ENCODE data around the gene BBIP1.

The BBIP1 gene, protein sequence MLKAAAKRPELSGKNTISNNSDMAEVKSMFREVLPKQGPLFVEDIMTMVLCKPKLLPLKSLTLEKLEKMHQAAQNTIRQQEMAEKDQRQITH

DNA sequence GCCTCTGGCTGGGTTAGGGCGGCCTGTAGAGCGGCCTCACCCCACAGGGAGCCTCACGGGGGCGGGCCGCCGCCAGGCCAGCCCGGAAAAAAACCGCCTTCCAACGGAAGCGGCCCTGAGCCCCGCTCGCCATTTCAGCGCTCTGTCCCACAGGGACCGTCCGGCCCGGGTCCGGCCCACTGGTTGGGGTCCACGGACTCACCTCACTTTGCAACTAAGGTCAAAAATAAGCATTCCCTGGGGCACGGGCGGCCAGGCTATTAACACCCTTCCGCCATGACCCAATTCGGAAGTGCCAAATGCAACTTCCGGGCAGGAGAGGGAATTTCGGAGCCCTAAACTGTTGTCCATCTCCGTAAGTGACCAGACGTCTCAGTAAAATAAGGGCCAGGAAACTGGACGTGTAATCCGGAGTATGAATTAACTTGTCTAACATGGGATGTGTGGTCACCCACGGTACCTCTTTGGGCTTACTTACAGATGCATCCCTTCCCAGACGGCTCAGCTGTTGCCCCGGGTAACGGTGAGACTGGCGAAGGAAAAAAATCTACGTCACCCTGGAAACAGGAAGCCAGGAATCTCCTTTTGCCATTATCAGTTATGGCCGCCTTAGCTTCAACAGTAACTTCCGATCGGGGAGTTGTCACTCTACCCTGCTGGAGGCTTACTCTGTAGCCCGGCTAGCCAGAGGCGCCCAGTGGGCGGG lies at the start of gene BBIP1:
Gene BBIP1, minus strand, starts transcription at position 538 of the 706 bp plus-strand sequence. CDS start 1,023 bp downstream, outside the sequence.
- Histone ChIP-seq H3K4me3 (ENCODE audit: low read depth in 1 of 2, low read length in 2 of 2) (peak within 1 kb of the TSS; percentile 87 to 97), H3K4me1 (ENCODE audit: control insufficient read depth in 1 of 2, insufficient read depth in 2 of 2, low read length in 2 of 2) (peaks cover 13 to 24% of the 10 kb centered on the region in 2 donors), H3K27ac (ENCODE audit: low read depth, low read length) (peak within 1 kb of the TSS; percentile 98), H3K27me3 (ENCODE audit: control insufficient read depth in 1 of 2, insufficient read depth in 2 of 2, low read length in 2 of 2) (no peaks in the 10 kb centered on the region), H3K36me3 (ENCODE audit: control insufficient read depth in 1 of 2, insufficient read depth in 2 of 2, low read length in 2 of 2) (no peaks in the 10 kb centered on the region), H3K9ac (ENCODE audit: low read depth in 1 of 2, low read length in 2 of 2) (peak within 1 kb of the TSS; percentile 95 to 99), H3K9me3 (ENCODE audit: control insufficient read depth in 1 of 2, low read length in 2 of 2) (no peaks in the 10 kb centered on the region)

DNA sequence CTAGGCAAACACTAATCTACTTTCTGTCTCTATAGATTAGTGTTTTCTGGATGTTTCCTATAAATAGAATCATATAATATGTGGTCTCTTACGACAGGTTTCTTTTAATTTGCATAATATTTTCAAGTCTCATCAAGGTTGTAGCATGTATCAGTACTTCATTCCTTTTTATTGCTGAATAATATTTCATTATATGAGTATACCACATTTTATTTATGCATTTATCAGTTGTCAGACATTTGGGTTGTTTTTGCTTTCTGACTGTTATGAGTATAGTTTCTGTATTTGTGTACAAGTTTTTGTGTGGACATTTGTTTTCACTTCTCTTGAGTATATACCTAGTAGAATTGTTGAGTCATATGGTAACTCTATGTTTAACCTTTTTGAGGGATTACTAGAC lies 48.7 kb upstream of the BBIP1 start:
- H3K4me3 ChIP-seq (ENCODE audit: low read depth in 1 of 2, low read length in 2 of 2) = no peak overlapping the region
- no peak overlapping the region for H3K9ac ChIP-seq (ENCODE audit: low read depth in 1 of 2, low read length in 2 of 2)
- H3K27ac ChIP-seq (ENCODE audit: low read depth, low read length) = no peak overlapping the region
- no peaks in the 10 kb centered on the region for H3K27me3 ChIP-seq (ENCODE audit: control insufficient read depth in 1 of 2, insufficient read depth in 2 of 2, low read length in 2 of 2)
- no peaks in the 10 kb centered on the region for H3K4me1 ChIP-seq (ENCODE audit: control insufficient read depth in 1 of 2, insufficient read depth in 2 of 2, low read length in 2 of 2)
- no peaks in the 10 kb centered on the region for H3K36me3 ChIP-seq (ENCODE audit: control insufficient read depth in 1 of 2, insufficient read depth in 2 of 2, low read length in 2 of 2)
- H3K9me3 ChIP-seq (ENCODE audit: control insufficient read depth in 1 of 2, low read length in 2 of 2) = no peaks in the 10 kb centered on the region

DNA sequence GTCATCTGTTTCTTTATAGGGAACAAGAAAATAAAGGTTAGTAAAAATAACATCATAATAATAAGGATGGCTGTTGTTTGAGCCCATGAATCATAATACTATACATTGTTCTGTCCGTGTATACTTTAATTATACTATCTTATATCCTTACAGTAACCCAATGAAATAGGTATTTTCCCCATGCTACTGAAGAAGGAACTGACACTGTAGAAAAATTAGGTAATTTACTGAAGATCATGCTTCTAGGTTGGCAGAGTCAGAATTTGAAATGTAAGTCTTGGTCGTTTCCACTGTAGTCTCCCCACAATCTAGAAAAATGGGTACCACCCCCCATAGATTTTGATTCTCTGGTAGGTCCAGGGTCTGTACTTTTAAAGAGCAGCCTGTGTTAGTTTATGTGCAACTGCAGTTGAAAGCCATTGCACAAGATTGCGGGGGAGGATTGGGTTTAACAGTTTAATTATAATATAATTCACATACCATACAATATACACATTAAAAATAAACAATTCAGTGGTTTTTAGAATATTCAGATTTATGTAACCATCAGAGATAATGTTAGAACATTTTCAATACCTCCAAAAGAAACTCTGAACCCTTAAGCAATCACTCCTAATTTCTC lies 48.1 kb upstream of the BBIP1 start:
- H3K9ac ChIP-seq (ENCODE audit: low read depth in 1 of 2, low read length in 2 of 2) = no peak overlapping the region
- H3K4me1 ChIP-seq (ENCODE audit: control insufficient read depth in 1 of 2, insufficient read depth in 2 of 2, low read length in 2 of 2) = no peaks in the 10 kb centered on the region
- no peaks in the 10 kb centered on the region for H3K36me3 ChIP-seq (ENCODE audit: control insufficient read depth in 1 of 2, insufficient read depth in 2 of 2, low read length in 2 of 2)
- H3K9me3 ChIP-seq (ENCODE audit: control insufficient read depth in 1 of 2, low read length in 2 of 2) = no peaks in the 10 kb centered on the region
- H3K27me3 ChIP-seq (ENCODE audit: control insufficient read depth in 1 of 2, insufficient read depth in 2 of 2, low read length in 2 of 2) = no peaks in the 10 kb centered on the region
- no peak overlapping the region for H3K27ac ChIP-seq (ENCODE audit: low read depth, low read length)
- H3K4me3 ChIP-seq (ENCODE audit: low read depth in 1 of 2, low read length in 2 of 2) = no peak overlapping the region

DNA sequence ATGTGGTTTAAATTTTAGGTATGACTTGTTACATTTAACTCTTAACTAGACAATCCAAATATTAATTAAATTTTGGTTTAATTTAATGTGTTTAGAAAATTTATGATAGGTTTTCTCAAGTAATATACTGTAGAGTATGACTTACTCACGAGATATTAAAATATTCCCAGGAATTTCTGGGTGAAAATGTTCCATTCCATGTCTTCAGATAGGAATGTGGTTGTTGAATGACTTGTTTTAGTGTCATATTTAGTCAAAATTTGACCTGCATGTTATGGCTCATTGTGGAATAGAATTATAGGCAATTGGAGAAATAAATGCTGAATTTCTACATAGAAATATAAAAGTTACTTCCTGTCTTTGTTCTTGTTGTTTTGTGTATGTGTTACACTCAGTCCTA lies 47.2 kb upstream of the BBIP1 start:
- no peak overlapping the region for H3K4me3 ChIP-seq (ENCODE audit: low read depth in 1 of 2, low read length in 2 of 2)
- no peaks in the 10 kb centered on the region for H3K4me1 ChIP-seq (ENCODE audit: control insufficient read depth in 1 of 2, insufficient read depth in 2 of 2, low read length in 2 of 2)
- no peak overlapping the region for H3K27ac ChIP-seq (ENCODE audit: low read depth, low read length)

DNA sequence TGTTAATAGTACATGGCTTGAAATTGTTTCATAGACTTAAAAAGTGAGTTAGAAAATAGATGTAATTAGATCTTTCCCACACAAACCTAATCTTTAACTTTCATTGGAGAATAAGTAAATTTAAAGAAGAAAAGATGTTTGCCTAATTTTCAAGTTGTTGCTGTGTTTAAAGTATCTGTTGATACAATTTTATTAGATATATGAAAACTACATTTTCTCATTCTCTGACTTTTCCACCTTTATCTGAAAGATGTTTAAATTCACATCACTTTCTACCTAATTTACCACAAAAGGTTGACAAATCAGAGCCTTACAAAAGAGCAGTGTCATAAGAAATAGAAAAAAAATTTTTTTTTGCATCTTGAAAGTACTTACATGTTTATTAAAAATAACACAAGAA lies 46.2 kb upstream of the BBIP1 start:
- no peaks in the 10 kb centered on the region for H3K4me1 ChIP-seq (ENCODE audit: control insufficient read depth in 1 of 2, insufficient read depth in 2 of 2, low read length in 2 of 2)
- H3K9me3 ChIP-seq (ENCODE audit: control insufficient read depth in 1 of 2, low read length in 2 of 2) = no peaks in the 10 kb centered on the region
- H3K36me3 ChIP-seq (ENCODE audit: control insufficient read depth in 1 of 2, insufficient read depth in 2 of 2, low read length in 2 of 2) = no peaks in the 10 kb centered on the region
- H3K4me3 ChIP-seq (ENCODE audit: low read depth in 1 of 2, low read length in 2 of 2) = no peak overlapping the region
- no peaks in the 10 kb centered on the region for H3K27me3 ChIP-seq (ENCODE audit: control insufficient read depth in 1 of 2, insufficient read depth in 2 of 2, low read length in 2 of 2)
- H3K9ac ChIP-seq (ENCODE audit: low read depth in 1 of 2, low read length in 2 of 2) = no peak overlapping the region
- H3K27ac ChIP-seq (ENCODE audit: low read depth, low read length) = no peak overlapping the region

More for the DNA sequence above, 47.2 kb upstream of the BBIP1 start:
- H3K36me3 ChIP-seq (ENCODE audit: control insufficient read depth in 1 of 2, insufficient read depth in 2 of 2, low read length in 2 of 2) = no peaks in the 10 kb centered on the region
- no peaks in the 10 kb centered on the region for H3K27me3 ChIP-seq (ENCODE audit: control insufficient read depth in 1 of 2, insufficient read depth in 2 of 2, low read length in 2 of 2)
- H3K9ac ChIP-seq (ENCODE audit: low read depth in 1 of 2, low read length in 2 of 2) = no peak overlapping the region
- no peaks in the 10 kb centered on the region for H3K9me3 ChIP-seq (ENCODE audit: control insufficient read depth in 1 of 2, low read length in 2 of 2)

DNA sequence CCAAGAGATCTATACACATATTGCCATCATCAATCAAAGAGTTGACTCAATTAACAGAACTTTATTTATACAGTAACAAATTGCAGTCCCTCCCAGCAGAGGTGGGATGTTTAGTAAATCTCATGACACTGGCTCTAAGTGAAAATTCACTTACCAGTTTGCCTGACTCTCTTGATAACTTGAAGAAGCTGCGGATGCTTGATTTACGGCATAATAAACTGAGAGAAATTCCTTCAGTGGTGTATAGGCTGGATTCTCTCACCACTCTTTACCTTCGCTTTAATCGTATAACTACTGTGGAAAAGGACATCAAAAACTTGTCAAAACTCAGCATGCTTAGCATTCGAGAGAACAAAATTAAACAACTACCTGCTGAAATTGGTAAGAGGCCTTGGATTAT lies 45.7 kb upstream of the BBIP1 start:
- no peak overlapping the region for H3K27ac ChIP-seq (ENCODE audit: low read depth, low read length)
- H3K4me1 ChIP-seq (ENCODE audit: control insufficient read depth in 1 of 2, insufficient read depth in 2 of 2, low read length in 2 of 2) = no peaks in the 10 kb centered on the region
- no peaks in the 10 kb centered on the region for H3K9me3 ChIP-seq (ENCODE audit: control insufficient read depth in 1 of 2, low read length in 2 of 2)
- H3K27me3 ChIP-seq (ENCODE audit: control insufficient read depth in 1 of 2, insufficient read depth in 2 of 2, low read length in 2 of 2) = no peaks in the 10 kb centered on the region
- no peaks in the 10 kb centered on the region for H3K36me3 ChIP-seq (ENCODE audit: control insufficient read depth in 1 of 2, insufficient read depth in 2 of 2, low read length in 2 of 2)
- H3K4me3 ChIP-seq (ENCODE audit: low read depth in 1 of 2, low read length in 2 of 2) = no peak overlapping the region
- no peak overlapping the region for H3K9ac ChIP-seq (ENCODE audit: low read depth in 1 of 2, low read length in 2 of 2)

DNA sequence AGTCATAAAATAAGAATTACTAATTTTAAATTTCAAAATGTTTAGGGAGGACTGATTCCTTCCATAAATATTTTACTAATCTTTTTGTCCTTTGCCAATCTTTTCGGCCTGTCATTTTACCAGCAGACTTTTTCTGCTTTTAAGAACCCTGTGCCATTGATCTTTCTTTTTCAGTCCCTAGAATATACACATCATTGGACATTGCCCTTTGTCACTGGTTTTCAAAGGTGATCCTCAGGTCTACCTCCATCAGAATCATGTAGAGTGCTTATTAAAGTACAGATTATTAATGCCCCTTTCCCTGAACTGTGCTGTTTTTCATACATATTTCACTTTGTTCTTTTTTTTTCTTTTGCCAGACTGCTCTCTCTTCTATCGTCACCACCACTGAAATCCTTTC lies 44.2 kb upstream of the BBIP1 start:
- H3K4me3 ChIP-seq (ENCODE audit: low read depth in 1 of 2, low read length in 2 of 2) = no peak overlapping the region
- no peak overlapping the region for H3K9ac ChIP-seq (ENCODE audit: low read depth in 1 of 2, low read length in 2 of 2)
- H3K9me3 ChIP-seq (ENCODE audit: control insufficient read depth in 1 of 2, low read length in 2 of 2) = no peaks in the 10 kb centered on the region
- H3K36me3 ChIP-seq (ENCODE audit: control insufficient read depth in 1 of 2, insufficient read depth in 2 of 2, low read length in 2 of 2) = no peaks in the 10 kb centered on the region
- no peaks in the 10 kb centered on the region for H3K4me1 ChIP-seq (ENCODE audit: control insufficient read depth in 1 of 2, insufficient read depth in 2 of 2, low read length in 2 of 2)
- H3K27me3 ChIP-seq (ENCODE audit: control insufficient read depth in 1 of 2, insufficient read depth in 2 of 2, low read length in 2 of 2) = no peaks in the 10 kb centered on the region
- H3K27ac ChIP-seq (ENCODE audit: low read depth, low read length) = no peak overlapping the region

DNA sequence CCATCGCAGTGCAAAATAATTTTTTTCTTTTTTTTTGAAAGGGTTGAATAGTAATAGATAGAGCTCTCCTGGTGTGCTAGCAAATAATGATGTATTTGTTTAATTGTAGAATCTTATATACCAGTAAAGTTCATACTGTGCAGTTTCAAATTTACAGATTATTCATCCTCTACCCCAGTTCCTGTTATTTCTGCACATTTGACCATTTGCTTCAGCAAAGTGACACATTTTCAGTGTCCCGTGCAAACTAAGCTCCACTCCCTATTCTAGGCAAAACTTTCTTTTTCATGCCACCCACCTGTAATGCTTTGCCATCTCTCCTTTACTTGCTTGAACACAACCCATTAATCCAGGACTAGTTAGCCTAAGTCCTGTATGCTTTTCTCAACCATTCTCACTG lies 43.5 kb upstream of the BBIP1 start:
- H3K4me1 ChIP-seq (ENCODE audit: control insufficient read depth in 1 of 2, insufficient read depth in 2 of 2, low read length in 2 of 2) = no peaks in the 10 kb centered on the region

DNA sequence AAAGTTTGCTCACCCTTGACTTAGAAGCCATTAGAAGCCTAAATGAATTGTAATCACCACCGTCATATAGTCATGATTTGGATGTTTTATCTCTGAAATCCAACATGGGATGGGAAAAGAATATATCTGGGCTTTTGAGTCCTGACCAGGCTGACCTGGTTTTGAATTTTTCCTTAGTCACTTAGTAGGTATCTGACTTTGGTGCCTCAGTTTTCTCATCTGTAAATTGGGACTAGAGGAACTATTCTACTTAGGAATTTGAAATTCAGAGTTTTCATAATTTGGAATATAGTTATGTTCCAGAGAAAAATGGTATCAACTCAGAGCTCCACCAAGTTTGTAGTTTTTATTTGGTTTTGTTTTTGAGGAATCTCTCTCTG lies 41.3 kb upstream of the BBIP1 start:
- Histone ChIP-seq H3K9me3 (ENCODE audit: control insufficient read depth in 1 of 2, low read length in 2 of 2) (no peaks in the 10 kb centered on the region), H3K4me1 (ENCODE audit: control insufficient read depth in 1 of 2, insufficient read depth in 2 of 2, low read length in 2 of 2) (no peaks in the 10 kb centered on the region), H3K36me3 (ENCODE audit: control insufficient read depth in 1 of 2, insufficient read depth in 2 of 2, low read length in 2 of 2) (no peaks in the 10 kb centered on the region), H3K9ac (ENCODE audit: low read depth in 1 of 2, low read length in 2 of 2) (no peak overlapping the region), H3K4me3 (ENCODE audit: low read depth in 1 of 2, low read length in 2 of 2) (no peak overlapping the region), H3K27me3 (ENCODE audit: control insufficient read depth in 1 of 2, insufficient read depth in 2 of 2, low read length in 2 of 2) (no peaks in the 10 kb centered on the region), H3K27ac (ENCODE audit: low read depth, low read length) (no peak overlapping the region)

More for the DNA sequence above, 43.5 kb upstream of the BBIP1 start:
- H3K36me3 ChIP-seq (ENCODE audit: control insufficient read depth in 1 of 2, insufficient read depth in 2 of 2, low read length in 2 of 2) = no peaks in the 10 kb centered on the region
- H3K9ac ChIP-seq (ENCODE audit: low read depth in 1 of 2, low read length in 2 of 2) = no peak overlapping the region
- no peaks in the 10 kb centered on the region for H3K9me3 ChIP-seq (ENCODE audit: control insufficient read depth in 1 of 2, low read length in 2 of 2)
- H3K27ac ChIP-seq (ENCODE audit: low read depth, low read length) = no peak overlapping the region
- no peak overlapping the region for H3K4me3 ChIP-seq (ENCODE audit: low read depth in 1 of 2, low read length in 2 of 2)
- no peaks in the 10 kb centered on the region for H3K27me3 ChIP-seq (ENCODE audit: control insufficient read depth in 1 of 2, insufficient read depth in 2 of 2, low read length in 2 of 2)

DNA sequence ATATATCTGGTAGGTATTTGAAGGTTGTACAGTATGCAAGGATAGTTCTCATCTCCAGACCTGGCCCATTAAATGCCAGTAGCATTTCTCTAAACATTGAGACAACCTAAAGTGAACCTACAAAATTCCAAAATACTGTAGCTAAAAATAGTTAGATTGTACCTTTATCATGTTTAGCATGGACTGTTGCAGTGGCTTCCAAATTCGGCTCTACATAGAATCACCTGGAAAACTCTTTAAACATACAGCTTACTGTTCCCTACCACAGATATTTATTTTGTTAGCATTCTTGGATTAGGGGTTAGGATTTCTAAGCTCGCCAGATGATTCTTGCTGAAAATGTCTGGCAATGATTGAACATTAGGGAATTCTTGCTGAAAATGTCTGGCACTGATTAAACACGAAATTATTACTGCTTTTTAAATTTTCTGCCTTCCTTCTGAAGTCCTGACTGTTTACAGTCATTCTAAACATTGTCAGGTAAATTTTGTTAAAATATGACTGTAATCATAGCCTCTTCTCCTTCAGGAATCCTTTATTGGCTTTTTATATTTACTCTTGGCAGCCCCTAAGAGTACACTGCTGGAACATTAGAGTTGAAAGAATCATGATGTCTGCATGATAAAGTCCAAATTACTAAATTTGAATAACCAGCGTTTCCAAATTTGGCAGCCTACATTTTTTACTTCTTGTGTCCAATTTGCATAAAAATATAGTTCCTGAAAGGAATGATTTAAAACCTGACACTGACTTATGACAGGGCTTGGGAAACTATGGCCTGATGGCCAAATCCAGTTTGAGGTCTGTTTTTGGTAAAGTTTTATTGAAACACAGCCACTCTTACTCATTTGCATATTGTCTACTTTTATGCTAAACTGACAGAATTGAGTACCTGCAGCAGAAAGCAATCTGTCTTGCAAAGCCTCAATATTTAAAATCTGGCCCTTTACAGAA lies 40.7 kb upstream of the BBIP1 start:
- Histone ChIP-seq H3K27me3 (ENCODE audit: control insufficient read depth in 1 of 2, insufficient read depth in 2 of 2, low read length in 2 of 2) (no peaks in the 10 kb centered on the region), H3K9ac (ENCODE audit: low read depth in 1 of 2, low read length in 2 of 2) (no peak overlapping the region), H3K4me3 (ENCODE audit: low read depth in 1 of 2, low read length in 2 of 2) (no peak overlapping the region), H3K4me1 (ENCODE audit: control insufficient read depth in 1 of 2, insufficient read depth in 2 of 2, low read length in 2 of 2) (no peaks in the 10 kb centered on the region), H3K36me3 (ENCODE audit: control insufficient read depth in 1 of 2, insufficient read depth in 2 of 2, low read length in 2 of 2) (no peaks in the 10 kb centered on the region), H3K27ac (ENCODE audit: low read depth, low read length) (no peak overlapping the region), H3K9me3 (ENCODE audit: control insufficient read depth in 1 of 2, low read length in 2 of 2) (no peaks in the 10 kb centered on the region)

Measured in duodenal mucosa (tissue), 2 donors.